ENCODE data around the gene ZNF599.

Gene ZNF599

DNA sequence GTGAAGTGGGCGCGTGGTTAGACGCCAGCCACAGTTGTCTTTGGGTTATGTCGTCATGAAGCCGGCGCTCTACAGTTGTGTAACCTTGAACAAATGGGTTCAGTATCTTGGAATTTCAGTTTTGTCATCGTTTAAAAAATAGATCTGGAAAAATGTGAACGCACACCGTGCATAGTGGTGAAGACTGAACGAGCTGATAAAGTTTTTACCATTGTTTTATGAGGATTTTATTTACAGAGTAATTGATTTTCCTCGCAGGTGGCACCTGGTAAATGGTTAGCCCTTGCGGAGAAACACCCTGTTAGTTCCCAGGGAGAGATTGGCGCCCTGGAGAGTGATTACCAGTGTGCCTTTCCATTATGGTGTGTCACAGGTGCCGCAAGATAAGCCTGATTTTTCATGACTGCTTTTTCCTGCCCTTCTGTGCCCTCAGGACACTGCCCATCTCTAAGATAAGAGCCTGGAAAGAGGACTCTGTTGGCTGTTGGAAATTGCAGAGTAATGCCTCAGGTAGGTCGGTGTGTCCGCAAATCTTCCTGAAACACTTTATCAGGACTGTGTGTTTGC, 38.4 kb downstream of the ZNF599 start:
- DNase-seq = no peak

DNA sequence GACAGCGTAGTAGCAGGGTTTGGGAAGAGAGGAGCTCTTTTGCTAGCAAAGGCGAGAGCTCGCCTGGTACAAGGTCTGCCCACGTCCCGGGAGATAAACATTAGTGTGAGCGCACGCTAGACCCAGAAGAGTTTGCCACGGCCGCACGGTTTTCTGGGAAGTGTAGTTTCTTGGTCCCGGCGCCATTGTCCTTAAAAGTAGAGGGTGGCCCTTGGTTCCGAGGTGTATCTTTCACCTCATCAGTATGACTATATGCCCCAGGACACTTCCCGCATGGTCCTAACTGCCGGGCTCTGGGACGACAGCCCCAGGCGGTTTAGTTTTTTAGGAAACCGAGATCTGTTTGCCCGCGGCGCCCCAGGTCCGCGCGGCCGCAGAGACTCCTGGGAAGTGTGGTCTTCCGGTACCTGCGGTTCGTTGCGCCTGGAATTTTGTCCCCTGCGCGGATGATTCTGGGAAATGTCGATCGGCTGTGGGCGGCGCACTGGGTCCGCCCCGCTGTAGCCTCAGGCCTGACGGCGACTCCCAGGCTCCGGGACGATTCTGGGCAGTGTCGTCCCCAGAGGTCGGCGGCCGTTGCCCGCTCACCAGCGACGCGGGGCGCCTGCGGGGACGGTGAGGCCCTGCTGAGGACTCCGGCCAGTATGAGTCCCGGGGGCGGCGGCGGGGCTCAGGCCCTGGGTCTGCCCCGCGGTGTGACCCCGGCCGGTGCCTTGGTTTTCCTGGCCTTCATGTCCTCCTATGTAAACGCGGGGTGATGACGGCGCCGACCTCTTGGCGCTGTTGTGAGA, 39.1 kb downstream of the ZNF599 start, which contains the start of gene ZNF181:
ZNF181 (plus strand) TSS at position 498 of the 791 bp plus-strand sequence. CDS start 795 bp downstream, outside the sequence.
- peak; percentile 91 for DNase-seq

DNA sequence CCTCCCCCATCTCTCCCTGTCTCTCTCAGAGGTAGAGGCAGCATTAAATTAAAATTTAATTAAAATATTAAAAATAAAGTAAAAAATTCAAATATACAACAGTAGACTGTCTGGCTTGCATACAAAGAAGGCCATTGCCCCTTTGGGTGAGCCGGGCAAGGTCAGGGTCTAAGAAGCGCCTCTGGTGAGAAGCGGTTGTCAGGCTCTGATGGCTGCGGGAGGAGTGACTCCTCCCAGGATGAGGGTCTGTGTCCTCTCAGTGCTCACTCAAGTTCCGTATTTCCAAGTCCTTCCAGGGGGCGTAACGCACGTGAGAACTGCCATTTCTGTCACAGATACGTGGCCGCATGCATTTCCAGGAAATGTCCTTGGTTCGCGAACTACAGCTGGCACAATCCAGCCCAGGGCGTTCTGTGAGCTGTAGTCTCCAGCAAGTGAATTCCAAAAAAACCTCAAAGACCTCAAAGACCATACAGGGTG, 39.7 kb downstream of the ZNF599 start:
- DNase-seq = peak; percentile 74

DNA sequence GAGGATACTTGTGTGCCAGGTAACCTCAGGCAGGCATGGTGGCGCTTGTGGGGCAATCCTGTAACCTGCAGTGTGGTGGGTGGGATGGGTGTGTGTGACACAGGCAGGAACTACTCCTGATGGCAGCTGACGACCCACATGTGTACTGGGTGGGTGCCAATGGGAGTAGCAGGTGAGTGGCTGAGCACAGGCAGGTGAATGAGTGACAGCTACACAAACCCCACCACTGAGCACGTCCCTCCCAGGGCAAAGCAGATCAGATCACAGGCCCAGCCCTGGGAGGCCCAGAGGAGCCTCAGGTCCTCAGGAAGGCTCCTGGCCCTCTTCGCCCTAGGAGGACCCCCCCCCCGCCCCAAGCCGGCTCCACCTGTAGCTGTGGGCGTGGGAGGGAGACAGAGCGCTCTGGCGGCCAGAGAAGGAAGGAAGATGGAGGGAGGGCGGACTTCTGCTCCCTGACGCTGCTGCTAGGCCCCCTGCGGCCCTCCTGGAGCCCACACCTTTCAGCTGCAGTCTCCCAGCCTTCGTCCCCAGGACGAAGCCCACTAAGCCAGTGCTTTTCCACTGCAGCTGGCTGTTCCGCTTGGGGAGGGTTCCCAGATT, 40.3 kb downstream of the ZNF599 start:
- DNase-seq = peak; percentile 10

DNA sequence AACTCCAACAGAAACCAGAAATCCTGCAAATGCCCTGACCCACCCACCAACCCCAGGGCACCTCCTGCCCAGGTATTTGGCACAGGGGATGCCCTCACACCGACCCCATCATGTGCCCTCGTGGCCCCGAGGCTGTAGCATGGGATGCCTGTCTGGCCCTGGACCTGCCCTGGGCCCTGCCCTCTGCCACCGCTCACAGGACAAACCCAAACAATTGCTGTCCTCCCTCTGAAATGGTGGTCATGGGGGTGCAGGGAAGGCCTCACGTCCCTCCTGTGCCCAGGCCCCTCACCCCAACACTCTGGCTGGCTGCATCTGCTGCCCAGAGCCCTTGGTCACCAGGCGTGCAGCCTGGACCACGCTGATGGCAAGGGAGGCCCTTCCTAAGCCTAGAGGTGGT, 41.1 kb downstream of the ZNF599 start:
- no peak for DNase-seq

DNA sequence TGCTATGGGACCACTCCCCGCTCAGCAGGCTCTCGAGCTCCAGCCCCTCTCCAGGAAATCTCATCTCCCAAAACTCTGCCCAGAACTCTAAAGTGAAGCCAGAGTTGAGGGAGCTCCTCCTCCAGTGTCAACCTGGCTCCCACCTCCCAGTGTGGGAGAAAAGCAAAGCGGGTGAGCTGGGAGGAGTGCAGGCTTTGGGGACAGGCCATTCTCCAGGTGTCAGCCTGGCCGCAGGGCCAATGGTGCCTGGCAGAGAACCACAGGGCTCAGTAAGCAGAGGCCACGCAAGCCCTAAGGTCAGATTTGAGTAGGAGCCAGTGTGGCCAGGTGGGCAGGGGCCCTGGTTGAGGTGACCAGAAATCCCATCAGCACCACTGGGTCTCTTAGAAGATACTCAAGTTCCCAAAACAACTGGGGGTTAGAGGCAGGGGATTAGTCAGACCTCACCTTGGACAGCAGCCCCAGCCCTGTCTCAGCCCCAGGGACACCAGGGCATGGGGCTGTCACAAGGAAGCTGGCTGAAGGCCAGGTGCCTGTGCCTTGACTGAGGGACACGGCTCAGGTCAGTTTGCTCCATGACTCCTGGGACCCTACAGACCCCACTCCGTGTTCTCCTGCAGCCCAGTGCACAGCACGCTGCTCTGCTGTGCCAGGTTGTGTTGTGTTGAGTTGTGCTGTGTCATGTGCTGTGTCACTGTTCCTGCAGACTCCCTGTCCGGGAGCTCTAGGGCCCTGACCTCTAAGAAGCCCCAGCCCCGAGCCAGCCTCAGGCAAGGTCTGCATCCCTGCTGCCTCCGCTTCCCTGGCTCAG, 41.8 kb downstream of the ZNF599 start:
- DNase-seq = no peak

DNA sequence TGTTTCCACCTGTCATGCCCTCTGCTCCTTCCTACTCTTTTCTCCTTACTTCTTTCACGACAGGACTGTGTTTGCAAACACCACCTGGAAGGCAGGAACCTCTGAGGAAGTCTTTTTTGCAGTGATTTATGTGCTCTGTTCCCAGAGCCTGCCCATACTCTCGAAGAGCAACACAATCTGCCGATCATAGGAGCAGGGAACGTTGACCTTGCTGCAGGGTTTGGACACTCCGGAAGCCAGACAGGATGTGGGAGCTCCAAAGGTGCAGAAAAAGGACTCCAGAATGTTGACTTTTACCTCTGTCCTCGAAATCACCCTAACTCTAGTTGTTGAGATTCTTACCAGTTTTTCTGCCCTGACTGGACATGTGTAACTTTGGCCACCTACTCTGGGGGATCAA, 47.6 kb downstream of the ZNF599 start:
- no peak for DNase-seq

DNA sequence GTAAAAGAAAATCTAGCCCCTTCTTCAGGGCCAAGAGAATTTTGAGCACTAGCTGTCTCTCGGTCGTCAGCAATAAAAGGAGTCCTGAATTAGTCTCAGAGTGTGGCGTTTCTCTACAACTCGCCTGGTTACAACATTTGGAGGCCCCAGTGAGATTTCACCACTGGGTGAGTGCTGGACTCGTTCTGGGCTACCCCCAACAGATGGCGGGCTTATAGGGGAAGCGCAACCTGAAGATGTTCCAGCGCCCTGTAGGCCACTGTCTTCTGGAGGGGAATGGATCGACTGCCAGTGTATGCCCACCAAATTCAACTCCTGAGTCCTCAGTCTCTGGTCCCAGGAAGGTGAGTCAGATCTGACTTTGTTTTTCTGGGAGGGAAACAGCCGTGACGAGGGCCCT, 50.7 kb downstream of the ZNF599 start:
- DNase-seq = no peak

DNA sequence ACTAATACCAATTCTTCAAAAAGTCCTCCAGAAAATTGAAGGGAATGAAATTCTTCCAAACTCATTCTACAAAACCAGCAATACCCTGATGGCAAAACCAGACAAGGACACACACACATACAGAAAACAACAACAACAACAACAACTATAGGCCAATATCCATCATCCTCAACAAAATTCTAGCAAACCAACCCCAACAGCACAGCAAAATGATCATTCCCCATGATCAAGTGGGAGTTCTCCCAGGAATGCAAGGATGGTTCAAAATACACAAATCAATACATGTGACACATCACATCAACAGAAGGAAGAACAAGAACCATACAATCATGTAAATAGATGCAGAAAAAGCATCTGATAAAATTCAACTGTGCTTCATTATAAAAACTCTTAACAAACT, 57.7 kb downstream of the ZNF599 start:
- DNase-seq = no peak

DNA sequence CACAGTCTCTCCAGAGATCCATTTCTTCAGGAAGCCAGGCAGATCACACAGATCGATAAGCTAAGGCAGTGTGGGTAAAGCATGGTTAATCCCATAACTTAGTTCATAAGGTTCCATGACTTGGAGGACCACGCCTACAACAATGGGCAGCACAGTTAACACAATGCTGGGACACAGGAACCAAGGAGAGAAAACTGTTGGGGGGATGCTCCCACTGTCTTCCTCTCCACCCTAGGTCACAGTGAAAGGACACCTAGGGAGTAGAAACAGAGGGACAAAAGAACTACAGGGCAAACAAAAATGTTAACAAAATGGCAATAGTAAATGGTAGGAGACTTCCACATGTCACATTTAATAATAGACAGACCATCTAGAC, 59.8 kb downstream of the ZNF599 start:
- DNase-seq = no peak

DNA sequence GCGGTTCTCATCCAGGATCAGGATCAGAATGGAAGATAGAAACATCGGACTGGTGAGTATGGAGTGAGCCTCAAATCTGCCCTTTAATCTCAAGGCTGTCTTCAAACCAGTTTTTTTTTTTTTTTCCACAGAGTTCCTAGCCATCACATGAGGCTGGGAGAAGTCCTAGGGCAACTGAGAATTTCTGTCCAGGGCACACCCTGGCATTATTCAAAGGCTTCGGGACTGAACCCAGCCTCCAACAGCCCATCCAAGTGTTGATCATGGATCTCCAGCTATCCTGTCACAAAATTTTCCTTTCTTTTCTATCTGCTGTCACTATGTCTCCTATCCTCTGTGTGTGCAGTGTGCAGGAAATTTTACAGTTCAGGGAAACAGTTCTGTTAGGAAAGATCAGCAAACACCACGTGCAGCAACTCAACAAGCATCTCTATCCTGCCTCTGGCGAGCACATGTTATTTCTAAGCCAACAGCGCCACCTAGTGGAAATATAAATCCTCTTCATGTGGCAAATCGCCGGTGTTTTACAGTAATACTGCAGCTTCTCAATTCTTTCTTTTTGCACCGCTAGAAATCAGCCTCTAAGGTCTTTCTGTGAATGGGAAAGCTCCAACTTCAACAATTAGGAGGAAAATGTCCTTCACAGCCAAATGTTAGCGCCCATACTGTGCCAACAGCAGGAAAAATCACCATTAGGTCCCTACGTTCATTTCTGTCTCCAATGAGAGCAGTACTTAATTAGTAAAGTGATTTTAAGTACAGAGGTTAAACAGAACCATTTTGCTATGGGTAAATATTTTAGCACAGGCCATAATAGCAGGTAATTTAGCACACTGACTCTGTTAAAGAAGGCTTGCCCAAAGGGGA, 60.4 kb downstream of the ZNF599 start:
- DNase-seq = peak; percentile 91

DNA sequence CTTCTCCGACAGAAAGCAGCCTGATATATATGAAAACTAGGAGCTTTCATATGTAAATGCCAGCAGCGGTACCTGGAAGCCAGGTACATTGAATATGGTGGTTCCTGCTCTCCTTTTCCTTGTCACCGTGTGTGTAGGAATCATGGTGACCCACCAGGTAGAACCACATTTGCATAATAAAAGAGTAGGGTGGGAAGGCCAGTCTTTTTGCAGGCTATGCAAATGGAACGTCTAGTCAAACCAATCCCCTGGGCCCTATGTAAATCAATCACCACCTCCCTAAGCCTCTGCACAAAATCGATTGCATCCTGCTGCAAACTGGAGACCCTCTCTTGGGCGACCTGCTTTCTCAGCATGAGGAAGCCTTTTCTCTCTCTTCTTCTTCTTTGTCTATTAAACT, 61.1 kb downstream of the ZNF599 start:
- DNase-seq = no peak

Data from NCI-H82 (cell line).